B cell (primary cell): Measurements from ENCODE around the gene POMP. TPM values are rescaled to one million over a fixed set of nuclear protein-coding genes. Genes with fewer than 3 reads are reported as not detected.

Experiments used
- ATAC-seq: fragments of 200-7000 bp; cut with Tn5 transposase; one replicate; pipeline ENCODE4 v1.10.0; 2021; ENCODE audit warnings: low read depth, mild to moderate bottlenecking, moderate number of reproducible peaks, moderate library complexity
- CTCF ChIA-PET: fragments of 350-600 bp; sonication (Branson Sonifier 250); formaldehyde crosslinking; loops from one replicate; lab custom pipeline; 2021; ENCODE audit warnings: antibody characterized with exemption, inconsistent platforms; lab: Charles Lee
- POLR2A ChIA-PET: fragments of 350-600 bp; sonication (Branson Sonifier 250); formaldehyde crosslinking; loops from one replicate; lab custom pipeline; 2021; ENCODE audit warnings: antibody characterized with exemption; lab: Charles Lee
- DNase-seq: peaks from one replicate; pipeline ENCODE4 v3.0.0; 2013
- H2AFZ ChIP-seq: 2 replicates; pipeline ENCODE4 v1.6.1; 2012; ENCODE audit warnings: mild to moderate bottlenecking, low read depth, low read length; ENCODE audit not compliant: insufficient read depth, poor library complexity, severe bottlenecking
- H3K27ac ChIP-seq, 2 donors: 1 replicate in 1 of 2; 2 replicates in 1 of 2; pipeline ENCODE4 v1.5.1; 2012 to 2013; ENCODE audit warnings: low read length in 2 of 2, mild to moderate bottlenecking in 2 of 2, moderate library complexity in 1 of 2
- H3K27me3 ChIP-seq, 4 experiments: fragments of 200-600 bp in 1 of 4; sonication (generic) in 1 of 4; replicated peaks in 1 of 4; 1 replicate in 2 of 4; 2 replicates in 2 of 4; pipeline versions ENCODE4 v1.6.1 to v1.7.0; 2013 to 2016; ENCODE audit warnings: low read length in 3 of 4, mild to moderate bottlenecking in 2 of 4, mixed read lengths in 1 of 4, moderate library complexity in 1 of 4; ENCODE audit not compliant: insufficient read depth in 4 of 4, control insufficient read depth in 3 of 4; ENCODE audit errors: control extremely low read depth in 1 of 4
- H3K36me3 ChIP-seq, 2 experiments: replicated peaks in 1 of 2; 1 replicate in 1 of 2; 2 replicates in 1 of 2; pipeline versions ENCODE4 v1.6.1 to v1.7.1; 2013; ENCODE audit warnings: low read length in 1 of 2; ENCODE audit not compliant: insufficient read depth in 2 of 2, control insufficient read depth in 1 of 2; ENCODE audit errors: control extremely low read depth in 1 of 2, extremely low read depth in 1 of 2
- H3K4me1 ChIP-seq, 2 donors: fragments of 200-600 bp in 1 of 2; sonication (generic) in 1 of 2; 1 replicate in 1 of 2; 2 replicates in 1 of 2; pipeline versions ENCODE4 v1.5.1 to v1.6.1; 2013 to 2017; ENCODE audit warnings: low read length in 2 of 2; ENCODE audit not compliant: control insufficient read depth in 2 of 2, insufficient read depth in 2 of 2
- H3K4me2 ChIP-seq: replicated peaks from 2 replicates; pipeline ENCODE3; 2012; ENCODE audit warnings: mild to moderate bottlenecking, low read depth, low read length; ENCODE audit not compliant: poor library complexity, severe bottlenecking
- H3K4me3 ChIP-seq, 5 experiments: fragments of 200-600 bp in 1 of 5; sonication (generic) in 1 of 5; 1 replicate in 3 of 5; 2 replicates in 2 of 5; pipeline versions ENCODE4 v1.5.1 to v1.7.0; 2011 to 2016; ENCODE audit warnings: low read length in 4 of 5, mild to moderate bottlenecking in 4 of 5, low read depth in 2 of 5, control low read depth in 1 of 5, moderate library complexity in 1 of 5; ENCODE audit not compliant: insufficient read depth in 1 of 5; ENCODE audit errors: control extremely low read depth in 1 of 5, extremely low read depth in 1 of 5
- H3K79me2 ChIP-seq: fragments of 200-600 bp; sonication (generic); one replicate; pipeline ENCODE4 v1.6.0; 2016; ENCODE audit warnings: low read length; ENCODE audit not compliant: control insufficient read depth, insufficient read depth
- H3K9ac ChIP-seq: fragments of 200-600 bp; sonication (generic); 2 replicates; pipeline ENCODE4 v1.6.1; 2017; ENCODE audit warnings: mild to moderate bottlenecking, low read length, moderate library complexity
- H3K9me3 ChIP-seq, 3 donors: one replicate each; pipeline versions ENCODE4 v1.6.1 to v1.7.1; 2013; ENCODE audit warnings: low read length in 2 of 3; ENCODE audit not compliant: control insufficient read depth in 2 of 3, insufficient read depth in 1 of 3; ENCODE audit errors: control extremely low read depth in 1 of 3
- H4K20me1 ChIP-seq: 2 replicates; pipeline ENCODE4 v1.6.0; 2012; ENCODE audit warnings: mild to moderate bottlenecking, low read length; ENCODE audit not compliant: insufficient read depth, control insufficient read depth, poor library complexity, severe bottlenecking
- H3K27ac Mint-ChIP-seq: one replicate; pipeline ENCODE4 v1.8.0; 2021; ENCODE audit warnings: mixed read lengths
- H3K27me3 Mint-ChIP-seq: one replicate; pipeline ENCODE4 v1.8.0; 2021; ENCODE audit warnings: mixed read lengths
- H3K4me1 Mint-ChIP-seq: one replicate; pipeline ENCODE4 v1.8.0; 2021; ENCODE audit warnings: mixed read lengths
- H3K4me3 Mint-ChIP-seq: one replicate; pipeline ENCODE4 v1.8.0; 2021; ENCODE audit warnings: mixed read lengths
- H3K9me3 Mint-ChIP-seq: one replicate; pipeline ENCODE4 v1.8.0; 2022; ENCODE audit warnings: mixed read lengths; ENCODE audit not compliant: insufficient read depth
- CTCF ChIP-seq: fragments of 200-600 bp; IDR thresholded peaks from one replicate; pipeline ENCODE4 v1.8.0; 2022; ENCODE audit warnings: antibody characterized with exemption, mild to moderate bottlenecking
- EZH2 ChIP-seq: IDR thresholded peaks from 2 replicates; pipeline ENCODE4 v1.6.1; 2012; ENCODE audit warnings: borderline replicate concordance, low read depth, mild to moderate bottlenecking, moderate library complexity, low read length; ENCODE audit not compliant: insufficient read depth, poor library complexity, severe bottlenecking
- WGBS: methylation state at CpG from one replicate; pipeline ENCODE4 v1.1.5; 2013; ENCODE audit warnings: missing lambda C conversion rate; ENCODE audit not compliant: insufficient coverage; 5-methylcytosine and 5-hydroxymethylcytosine counted together
- intact Hi-C: fragments of 100-400 bp; cut with micrococcal nuclease; formaldehyde crosslinking; loops from one replicate; pipeline ENCODE4 v1.10.0; 2022
- polyA plus RNA-seq: library from polyadenylated mRNA; depleted of rRNA; stranded (reverse); fragments of >200 nt; gene quantifications from 2 replicates; pipeline ENCODE4 v1.2.3, GENCODE V29; 2012
- total RNA-seq, 2 donors: library from RNA; stranded (reverse); fragments of 120-200 nt in 1 of 2; gene quantifications; 1 replicate in 1 of 2; 2 replicates in 1 of 2; pipeline versions ENCODE4 v1.2.3 to v1.2.4, GENCODE V29; 2013 to 2022

Gene POMP
- total and polyA plus RNA-seq, 2 donors (not counting 1 experiment from before 2014, with no cell fraction given): 14.0 to 28.7 TPM

- Histone ChIP-seq H3K9me3 (no peaks in the 10 kb centered on the region), H3K27ac (no peak overlapping the region), H3K27me3 (no peaks in the 10 kb centered on the region), H3K79me2 (no peaks in the 10 kb centered on the region), H3K4me1 (peaks cover 9% of the 10 kb centered on the region in 2 donors), H3K4me2 (no peak overlapping the region), H3K36me3 (no peaks in the 10 kb centered on the region), H3K9ac (no peak overlapping the region), H2AFZ (no peak overlapping the region), H3K4me3 (no peak overlapping the region), H4K20me1 (no peaks in the 10 kb centered on the region)
- H3K4me1 Mint-ChIP-seq: peaks cover 6% of the 10 kb centered on the region
- TF ChIP-seq EZH2 (no peak), CTCF (no peak)
- DNase-seq: no peak
- POLR2A ChIA-PET: no interaction called here
- ATAC-seq: no peak
- intact Hi-C loops: no loop called here
- CTCF ChIA-PET: interaction anchor here (0.6 kb wide), 2 partner anchors 28 to 260 kb away, joined by 3 to 4 read pairs; no protein-coding TSS in a partner anchor
- no peak overlapping the region for H3K27ac Mint-ChIP-seq
- no CpG with 5 or more reads among the region's 4 CpGs for WGBS
- peaks cover 3% of the 10 kb centered on the region for H3K27me3 Mint-ChIP-seq
- no peak overlapping the region for H3K4me3 Mint-ChIP-seq
- H3K9me3 Mint-ChIP-seq: no peaks in the 10 kb centered on the region
These were observed 30.7 kb upstream of the POMP start for GRCh38 chr13:28628241-28628640.

GRCh38 chr13:28630869-28631268, 28.1 kb upstream of the POMP start:
- Histone ChIP-seq H3K27me3 (no peaks in the 10 kb centered on the region), H3K4me1 (no peaks in the 10 kb centered on the region), H3K4me2 (no peak overlapping the region), H2AFZ (no peak overlapping the region), H3K9ac (no peak overlapping the region), H3K4me3 (no peak overlapping the region), H4K20me1 (no peaks in the 10 kb centered on the region), H3K27ac (no peak overlapping the region), H3K9me3 (no peaks in the 10 kb centered on the region), H3K79me2 (no peaks in the 10 kb centered on the region), H3K36me3 (no peaks in the 10 kb centered on the region)
- TF ChIP-seq CTCF: no peak
- no peak for TF ChIP-seq EZH2
- Mint-ChIP-seq H3K27ac (no peak overlapping the region), H3K27me3 (peaks cover 8% of the 10 kb centered on the region), H3K4me3 (no peak overlapping the region), H3K9me3 (no peaks in the 10 kb centered on the region), H3K4me1 (peaks cover 3% of the 10 kb centered on the region)
- intact Hi-C loops: loop anchor here (10.0 kb wide), 1 partner anchor 106 kb away; no protein-coding TSS in a partner anchor
- 100% methylated on average over 1 of the region's 4 CpGs for WGBS
- ChIA-PET CTCF (no interaction called here), POLR2A (no interaction called here)
- ATAC-seq (no peak), DNase-seq (no peak)
